HFFc6 (cell line): ENCODE data around the gene IL1RAPL1. TPM values are rescaled to one million over a fixed set of nuclear protein-coding genes. Genes with fewer than 3 reads are reported as not detected.

Experiments
- DNase-seq: peaks from one replicate; pipeline ENCODE4 v3.0.0-alpha.2; 2018
- H3K27ac Mint-ChIP-seq: 2 replicates; pipeline ENCODE4 v1.8.0; 2020; ENCODE audit warnings: mild to moderate bottlenecking, mixed read lengths
- H3K27me3 Mint-ChIP-seq: 2 replicates; pipeline ENCODE4 v1.8.0; 2021; ENCODE audit warnings: mild to moderate bottlenecking, moderate library complexity, mixed read lengths; ENCODE audit not compliant: insufficient read depth
- H3K36me3 Mint-ChIP-seq: 2 replicates; pipeline ENCODE4 v1.8.0; 2021; ENCODE audit warnings: low read depth, mixed read lengths
- H3K4me1 Mint-ChIP-seq: 2 replicates; pipeline ENCODE4 v1.8.0; 2020; ENCODE audit warnings: low read depth, mixed read lengths
- H3K4me3 Mint-ChIP-seq: 2 replicates; pipeline ENCODE4 v1.8.0; 2020; ENCODE audit warnings: mild to moderate bottlenecking, moderate library complexity, mixed read lengths
- H3K9me3 Mint-ChIP-seq: 2 replicates; pipeline ENCODE4 v1.8.0; 2020; ENCODE audit warnings: mild to moderate bottlenecking, mixed read lengths
- total RNA-seq, 6 experiments: library from RNA; stranded (reverse); fragmentation: NEBNext Ultra II Directional; extraction: Animal tissue kit (Norgen Biotek cat#: 25700); gene quantifications; 2 replicates in 1 of 6; 3 replicates in 5 of 6; pipeline ENCODE4 v1.2.3, GENCODE V29; 2021
- TF ChIP-seq, protein P1 (sequence below): fragments of 200-600 bp; sonication (generic); IDR thresholded peaks from 2 replicates; pipeline ENCODE4 v1.5.0; 2021; ENCODE audit warnings: antibody characterized with exemption, mild to moderate bottlenecking

IL1RAPL1 gene
- total RNA-seq, 6 experiments from 2014 or later: not detected

DNA sequence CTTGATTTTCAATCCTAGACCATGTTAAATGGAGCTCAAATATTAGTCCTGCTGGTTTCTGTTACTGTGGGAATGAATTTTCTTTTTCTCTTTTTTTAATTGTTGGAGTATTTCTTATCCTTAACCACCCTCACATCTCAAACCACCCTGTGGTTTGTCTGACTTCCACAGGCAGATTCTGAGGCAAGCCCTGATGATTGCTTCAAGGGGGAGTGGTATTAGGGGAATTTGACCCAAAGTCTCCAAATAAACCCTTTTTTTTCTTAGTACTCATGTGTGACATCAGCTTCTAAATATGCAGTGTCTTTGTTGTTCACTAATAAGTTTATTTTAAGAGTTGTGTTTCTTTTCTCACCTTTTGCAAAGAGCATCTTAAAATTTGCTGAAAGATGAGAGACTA lies 810.3 kb downstream of the IL1RAPL1 start:
- H3K27ac Mint-ChIP-seq: no peak overlapping the region
- H3K36me3 Mint-ChIP-seq: no peaks in the 10 kb centered on the region
- no peaks in the 10 kb centered on the region for H3K9me3 Mint-ChIP-seq
- H3K4me1 Mint-ChIP-seq: no peaks in the 10 kb centered on the region; the same call in 1 of the 2 replicates
- DNase-seq: peak; percentile 19
- no peak overlapping the region for H3K4me3 Mint-ChIP-seq
- TF ChIP-seq, protein P1, sequence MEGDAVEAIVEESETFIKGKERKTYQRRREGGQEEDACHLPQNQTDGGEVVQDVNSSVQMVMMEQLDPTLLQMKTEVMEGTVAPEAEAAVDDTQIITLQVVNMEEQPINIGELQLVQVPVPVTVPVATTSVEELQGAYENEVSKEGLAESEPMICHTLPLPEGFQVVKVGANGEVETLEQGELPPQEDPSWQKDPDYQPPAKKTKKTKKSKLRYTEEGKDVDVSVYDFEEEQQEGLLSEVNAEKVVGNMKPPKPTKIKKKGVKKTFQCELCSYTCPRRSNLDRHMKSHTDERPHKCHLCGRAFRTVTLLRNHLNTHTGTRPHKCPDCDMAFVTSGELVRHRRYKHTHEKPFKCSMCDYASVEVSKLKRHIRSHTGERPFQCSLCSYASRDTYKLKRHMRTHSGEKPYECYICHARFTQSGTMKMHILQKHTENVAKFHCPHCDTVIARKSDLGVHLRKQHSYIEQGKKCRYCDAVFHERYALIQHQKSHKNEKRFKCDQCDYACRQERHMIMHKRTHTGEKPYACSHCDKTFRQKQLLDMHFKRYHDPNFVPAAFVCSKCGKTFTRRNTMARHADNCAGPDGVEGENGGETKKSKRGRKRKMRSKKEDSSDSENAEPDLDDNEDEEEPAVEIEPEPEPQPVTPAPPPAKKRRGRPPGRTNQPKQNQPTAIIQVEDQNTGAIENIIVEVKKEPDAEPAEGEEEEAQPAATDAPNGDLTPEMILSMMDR: no peak
- no peaks in the 10 kb centered on the region for H3K27me3 Mint-ChIP-seq

DNA sequence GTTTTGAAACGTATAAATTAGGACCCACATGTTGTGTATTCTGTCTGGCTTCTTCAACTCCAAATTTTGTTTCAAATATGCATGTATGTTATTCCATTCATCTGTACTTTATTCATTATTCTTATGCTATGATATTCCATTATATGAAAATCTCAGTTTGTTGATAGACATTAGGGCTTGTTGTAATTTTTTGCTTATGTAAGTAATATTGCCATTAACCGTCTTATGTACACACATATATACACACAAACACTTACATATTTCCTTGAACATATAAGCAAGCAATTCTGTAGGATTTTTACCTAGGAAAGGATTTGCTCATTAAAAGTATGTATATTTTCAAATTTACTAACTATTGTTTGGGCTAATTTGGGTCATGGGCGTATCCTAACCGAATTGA lies 820.1 kb downstream of the IL1RAPL1 start:
- TF ChIP-seq, protein P1: no peak
- Mint-ChIP-seq H3K4me1 (no peaks in the 10 kb centered on the region), H3K36me3 (no peaks in the 10 kb centered on the region), H3K27ac (no peak overlapping the region), H3K27me3 (no peaks in the 10 kb centered on the region), H3K9me3 (no peaks in the 10 kb centered on the region), H3K4me3 (no peak overlapping the region)
- no peak for DNase-seq

DNA sequence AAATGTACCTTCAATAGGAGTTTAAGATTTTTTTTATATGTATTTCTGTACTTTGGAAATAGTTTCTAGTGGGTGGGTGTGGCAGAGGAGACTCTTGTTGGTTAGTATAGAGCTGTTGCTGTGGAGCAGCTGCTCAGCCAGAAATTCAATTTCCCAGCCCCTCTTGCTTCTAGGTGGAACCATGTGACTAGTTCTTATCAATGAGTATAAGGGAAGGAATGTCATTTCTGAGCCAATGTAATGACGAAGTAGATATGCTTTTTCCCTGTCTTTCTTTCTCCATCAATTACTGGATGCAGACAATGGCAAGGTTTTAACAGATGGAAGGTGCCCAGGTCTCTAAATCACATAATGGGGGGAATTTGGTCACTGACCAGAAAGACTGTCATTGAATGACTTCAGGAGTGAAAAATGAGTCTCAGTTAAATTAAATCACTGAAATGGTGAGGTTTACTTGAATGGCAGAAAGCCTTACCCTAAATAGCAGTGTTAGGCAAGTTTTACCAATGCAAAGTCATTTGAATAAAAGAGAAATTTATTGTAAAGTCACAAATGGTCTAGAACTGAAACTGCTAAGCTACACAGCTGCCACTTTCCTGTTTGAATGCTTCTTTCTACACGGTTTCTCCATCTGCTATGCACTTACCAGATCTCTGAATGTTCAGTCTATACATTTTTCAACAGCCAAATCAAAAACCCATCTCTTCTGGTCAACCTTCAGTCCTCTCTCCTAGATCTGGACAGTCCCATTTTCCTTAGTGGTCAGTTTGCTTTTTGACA lies 832.7 kb downstream of the IL1RAPL1 start:
- Mint-ChIP-seq H3K4me1 (no peaks in the 10 kb centered on the region), H3K27me3 (peaks cover 3% of the 10 kb centered on the region), H3K9me3 (no peaks in the 10 kb centered on the region), H3K4me3 (no peak overlapping the region), H3K36me3 (no peaks in the 10 kb centered on the region), H3K27ac (no peak overlapping the region)
- DNase-seq: no peak
- TF ChIP-seq, protein P1: no peak

DNA sequence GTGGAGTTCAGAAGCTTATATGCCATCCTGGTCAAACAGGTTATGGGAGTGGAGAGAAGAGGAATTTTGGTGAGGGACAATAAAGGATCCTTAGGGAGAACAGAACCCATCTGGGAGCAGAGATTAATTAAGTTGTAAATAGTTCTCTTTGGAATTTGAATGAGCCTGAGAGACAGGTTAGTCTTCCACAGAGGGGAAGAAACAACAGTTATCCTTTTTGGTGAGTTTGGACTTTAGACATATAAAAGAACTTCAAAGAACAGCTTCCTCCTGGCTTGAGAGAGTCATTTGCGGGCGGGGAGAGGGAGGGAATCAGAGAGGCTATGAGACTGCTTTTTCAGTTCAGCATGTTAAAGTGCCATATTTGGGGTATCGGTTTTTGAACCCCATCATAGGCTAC lies 834.8 kb downstream of the IL1RAPL1 start:
- TF ChIP-seq, protein P1: no peak
- Mint-ChIP-seq H3K27ac (no peak overlapping the region), H3K4me1 (no peaks in the 10 kb centered on the region), H3K4me3 (no peak overlapping the region), H3K9me3 (0 out of 2 replicates have a peak, but pooled peaks cover 1% of the 10 kb centered on the region), H3K27me3 (peaks cover 3% of the 10 kb centered on the region), H3K36me3 (no peaks in the 10 kb centered on the region)
- no peak for DNase-seq

DNA sequence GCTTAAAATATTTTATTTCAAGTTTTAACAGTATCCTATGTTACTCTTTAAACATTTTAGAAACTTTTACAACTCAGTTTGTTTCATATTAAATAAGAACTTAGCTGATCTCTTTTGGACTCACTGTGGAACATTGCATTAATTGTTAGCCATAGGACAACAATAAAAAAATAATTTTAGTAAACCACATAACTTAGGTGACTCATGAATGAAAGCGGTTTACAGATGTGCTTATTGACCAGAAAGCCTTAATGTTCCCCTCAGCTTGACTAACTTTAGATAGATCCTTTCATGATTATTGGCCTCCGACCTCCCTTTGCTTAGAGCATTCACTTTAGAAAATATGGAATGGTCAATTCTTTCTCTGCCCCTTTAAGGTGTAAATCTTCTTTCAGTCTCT lies 844.6 kb downstream of the IL1RAPL1 start:
- Mint-ChIP-seq H3K4me1 (peaks cover 10% of the 10 kb centered on the region; the same call in 1 of the 2 replicates), H3K9me3 (0 out of 2 replicates have a peak, but pooled peaks cover 4% of the 10 kb centered on the region), H3K36me3 (no peaks in the 10 kb centered on the region), H3K27me3 (no peaks in the 10 kb centered on the region), H3K27ac (no peak overlapping the region), H3K4me3 (no peak overlapping the region)
- DNase-seq: peak; percentile 0
- TF ChIP-seq, protein P1: no peak
